ENCODE results near the gene OBSCN. TPM values are rescaled to one million over a fixed set of nuclear protein-coding genes. Genes with fewer than 3 reads are reported as not detected.

The OBSCN gene
- total RNA-seq, 1 experiment from 2014 or later, result 10.5 TPM

- ATAC-seq, result peak; percentile 65; the same call in 1 of the 2 replicates
- BruUV-seq (replicated peaks), result no TSS peak
These were observed 52.1 kb downstream of the OBSCN start for GRCh38 chr1:228259951-228260350.

GRCh38 chr1:228261706-228262105, 53.9 kb downstream of the OBSCN start:
- in situ Hi-C loops (cut with HindIII; ENCODE audit: low pct_unique_long_range_greater_than_20kb, low sequenced_read_pairs) (no loop called here), intact Hi-C loops (cut with micrococcal nuclease; ENCODE audit: unreplicated experiment) (no loop called here)
- ChIA-PET POLR2A (no interaction called here), CTCF (no interaction called here)
- Histone ChIP-seq H3K36me3 (ENCODE audit: control insufficient read depth, insufficient read depth, low read length) (no peaks in the 10 kb centered on the region), H3K4me1 (ENCODE audit: control insufficient read depth, insufficient read depth, low read length) (peaks cover 4% of the 10 kb centered on the region; the same call in 1 of the 2 replicates), H3K27ac (ENCODE audit: low read length) (no peak overlapping the region), H3K4me3 (ENCODE audit: low read depth in 2 of 2, low read length in 2 of 2) (no peak overlapping the region), H3K9me3 (ENCODE audit: control insufficient read depth, insufficient read depth, low read depth, low read length) (no peaks in the 10 kb centered on the region), H3K27me3 (ENCODE audit: control insufficient read depth, insufficient read depth, low read length) (no peaks in the 10 kb centered on the region)
- no peak for DNase-seq (ENCODE audit: low read depth, low spot score)
- no peak for TF ChIP-seq CTCF (IDR thresholded peaks at IDR 0.05)
- TF ChIP-seq REST (IDR thresholded peaks at IDR 0.05; ENCODE audit: insufficient read depth in 1 of 2, low read depth in 2 of 2, low read length in 1 of 2), result no peak
- no peak for TF ChIP-seq TCF7L2 (IDR thresholded peaks at IDR 0.05; ENCODE audit: low read depth, low read length)
- no peak for TF ChIP-seq POLR2AphosphoS5 (IDR thresholded peaks at IDR 0.05; ENCODE audit: low read depth, low read length)
- no peak for TF ChIP-seq SIN3A (IDR thresholded peaks at IDR 0.05; ENCODE audit: borderline replicate concordance, insufficient read depth, low read depth, low read length)
- ATAC-seq, result no peak
- BruUV-seq (replicated peaks), result no TSS peak

More at GRCh38 chr1:228259951-228260350, 52.1 kb downstream of the OBSCN start:
- CTCF ChIA-PET, result no interaction called here
- intact Hi-C loops (cut with micrococcal nuclease; ENCODE audit: unreplicated experiment) (no loop called here), in situ Hi-C loops (cut with HindIII; ENCODE audit: low pct_unique_long_range_greater_than_20kb, low sequenced_read_pairs) (no loop called here)
- Histone ChIP-seq H3K36me3 (ENCODE audit: control insufficient read depth, insufficient read depth, low read length) (no peaks in the 10 kb centered on the region), H3K4me3 (ENCODE audit: low read depth in 2 of 2, low read length in 2 of 2) (no peak overlapping the region), H3K27me3 (ENCODE audit: control insufficient read depth, insufficient read depth, low read length) (no peaks in the 10 kb centered on the region), H3K9me3 (ENCODE audit: control insufficient read depth, insufficient read depth, low read depth, low read length) (no peaks in the 10 kb centered on the region), H3K27ac (ENCODE audit: low read length) (no peak overlapping the region), H3K4me1 (ENCODE audit: control insufficient read depth, insufficient read depth, low read length) (peaks cover 3% of the 10 kb centered on the region; the same call in 1 of the 2 replicates)
- TF ChIP-seq SIN3A (IDR thresholded peaks at IDR 0.05; ENCODE audit: borderline replicate concordance, insufficient read depth, low read depth, low read length) (no peak), CTCF (IDR thresholded peaks at IDR 0.05) (peak; percentile 51; the same call in 1 of the 2 replicates), TCF7L2 (IDR thresholded peaks at IDR 0.05; ENCODE audit: low read depth, low read length) (no peak), REST (IDR thresholded peaks at IDR 0.05; ENCODE audit: insufficient read depth in 1 of 2, low read depth in 2 of 2, low read length in 1 of 2) (no peak)
- POLR2A ChIA-PET, result no interaction called here
- DNase-seq (ENCODE audit: low read depth, low spot score), result no peak
